SHP77 treated with DMSO at 0.1 percent for 48 hours (cell line): Measurements from ENCODE around the gene PHF21A.

Experiments
- DNase-seq: peaks from one replicate; lab custom pipeline; 2025; lab: John Stamatoyannopoulos, UW

PHF21A gene

DNA sequence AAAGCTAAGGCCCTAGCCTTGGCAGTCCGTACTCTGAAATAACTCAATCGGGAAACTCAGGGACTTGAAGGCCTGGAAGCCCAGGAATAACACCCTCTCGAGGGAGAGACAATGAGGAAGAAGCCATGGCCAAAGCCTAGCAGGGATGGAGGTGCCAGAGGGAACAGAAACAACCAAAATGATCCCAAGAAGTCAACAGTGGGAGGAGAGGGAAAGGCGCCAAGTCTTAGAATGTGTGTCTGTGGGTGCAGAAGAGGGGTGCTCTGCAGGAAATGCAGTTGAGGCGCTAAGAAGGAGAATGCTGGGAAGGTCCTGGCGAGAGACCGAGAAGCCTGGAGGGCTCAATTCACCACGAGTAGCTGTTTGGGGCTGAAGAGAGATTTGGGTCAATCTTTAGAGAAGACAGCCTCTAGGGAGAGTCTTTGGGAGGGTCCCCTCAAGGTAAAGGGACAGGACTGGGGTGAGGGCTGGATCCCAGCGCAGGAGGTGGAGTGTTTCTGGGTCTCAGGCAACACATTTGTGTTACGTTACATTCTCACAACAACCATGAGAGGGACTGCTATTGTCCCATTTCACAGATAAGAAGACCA, 236.6 kb downstream of the PHF21A start:
- no peak for DNase-seq
